Measurements from ENCODE around the gene ABHD1.
"Not testable (repeated sequence)": the region's sequence is repeated elsewhere in the genome, so short reads cannot be mapped to it uniquely, and the experiment has no call there.

The ABHD1 gene
- 0.61 to 2.3 (median 0.88) reads per million in 4 donors for total RNA-seq

- DNase-seq: peak; percentile 49 to 68 (median 59)
Measured at GRCh38 chr2:27123302-27124150, at the start of gene ABHD1. TSS of gene ABHD1 (plus strand) at chr2:27123815. CDS start at chr2:27123949, 134 bp downstream.

- peak in 3 of 5 donors; percentile 49 to 51 (median 51) for DNase-seq
Measured at GRCh38 chr2:27074738-27075565, 48.7 kb upstream of the ABHD1 start.

- not testable (repeated sequence) for DNase-seq
Measured at GRCh38 chr2:27075566-27075871, 48.1 kb upstream of the ABHD1 start.

- DNase-seq: no peak
Measured at GRCh38 chr2:27076323-27076722, 47.3 kb upstream of the ABHD1 start.

- no peak for DNase-seq
Measured at GRCh38 chr2:27077231-27077630, 46.4 kb upstream of the ABHD1 start.

GRCh38 chr2:27078267-27079194 lies 45.1 kb upstream of the ABHD1 start, which contains the start of gene EMILIN1:
TSS of gene EMILIN1 (plus strand) at chr2:27078615. CDS start at chr2:27079066, 451 bp downstream.
- no peak for DNase-seq

GRCh38 chr2:27079233-27080139 lies 44.1 kb upstream of the ABHD1 start:
- no peak for DNase-seq

- DNase-seq: no peak
Measured at GRCh38 chr2:27080140-27080469, 43.5 kb upstream of the ABHD1 start.

GRCh38 chr2:27080603-27080936 lies 43.0 kb upstream of the ABHD1 start:
- no peak for DNase-seq

- DNase-seq: no peak
Measured at GRCh38 chr2:27081984-27082772, 41.4 kb upstream of the ABHD1 start.

- DNase-seq: no peak
Measured at GRCh38 chr2:27082773-27083409, 40.7 kb upstream of the ABHD1 start.

GRCh38 chr2:27083410-27084296 lies 40.0 kb upstream of the ABHD1 start:
- DNase-seq: no peak

- DNase-seq: no peak
Measured at GRCh38 chr2:27084297-27085061, 39.1 kb upstream of the ABHD1 start.

GRCh38 chr2:27085062-27085672 lies 38.4 kb upstream of the ABHD1 start:
- DNase-seq: no peak

GRCh38 chr2:27085673-27086089 lies 37.9 kb upstream of the ABHD1 start:
- DNase-seq: peak in 2 of 5 donors; percentile 14 to 49

GRCh38 chr2:27086090-27086723 lies 37.4 kb upstream of the ABHD1 start:
- DNase-seq: peak; percentile 95 to 98 (median 96)
